Astrocyte (in vitro differentiated cells and primary cell): Measurements from ENCODE around the gene WDR86.

Experiments
- EZH2 ChIP-seq: IDR thresholded peaks from 2 replicates; pipeline ENCODE4 v1.6.1; 2012; ENCODE audit warnings: mild to moderate bottlenecking, low read length, inconsistent platforms; ENCODE audit not compliant: insufficient read depth
- TF ChIP-seq, protein P1 (sequence below): IDR thresholded peaks from 2 replicates; pipeline ENCODE4 v1.5.1; 2011; ENCODE audit warnings: low read depth, mild to moderate bottlenecking, inconsistent platforms, low read length, moderate library complexity; ENCODE audit not compliant: insufficient read depth

DNA sequence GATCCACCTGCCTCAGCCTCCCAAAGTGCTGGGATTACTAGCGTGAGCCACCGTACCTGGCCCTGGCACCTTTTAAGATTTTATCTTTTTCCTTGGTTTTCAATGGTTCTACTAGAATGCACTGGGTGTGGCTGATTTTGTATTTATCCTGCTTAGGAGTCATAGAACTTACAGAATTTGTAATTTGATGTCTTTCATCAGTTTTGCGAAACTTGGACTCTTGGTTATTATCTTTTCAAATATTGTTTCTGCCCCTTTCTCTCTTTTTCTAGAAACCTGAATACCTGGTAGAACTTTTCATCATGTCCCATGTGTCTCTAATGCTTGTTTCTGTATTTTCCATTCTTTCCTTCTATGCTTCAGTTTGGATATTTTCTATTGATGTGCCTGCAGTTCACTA lies 71.0 kb downstream of the WDR86 start:
- TF ChIP-seq EZH2, result no peak
- TF ChIP-seq, protein P1, sequence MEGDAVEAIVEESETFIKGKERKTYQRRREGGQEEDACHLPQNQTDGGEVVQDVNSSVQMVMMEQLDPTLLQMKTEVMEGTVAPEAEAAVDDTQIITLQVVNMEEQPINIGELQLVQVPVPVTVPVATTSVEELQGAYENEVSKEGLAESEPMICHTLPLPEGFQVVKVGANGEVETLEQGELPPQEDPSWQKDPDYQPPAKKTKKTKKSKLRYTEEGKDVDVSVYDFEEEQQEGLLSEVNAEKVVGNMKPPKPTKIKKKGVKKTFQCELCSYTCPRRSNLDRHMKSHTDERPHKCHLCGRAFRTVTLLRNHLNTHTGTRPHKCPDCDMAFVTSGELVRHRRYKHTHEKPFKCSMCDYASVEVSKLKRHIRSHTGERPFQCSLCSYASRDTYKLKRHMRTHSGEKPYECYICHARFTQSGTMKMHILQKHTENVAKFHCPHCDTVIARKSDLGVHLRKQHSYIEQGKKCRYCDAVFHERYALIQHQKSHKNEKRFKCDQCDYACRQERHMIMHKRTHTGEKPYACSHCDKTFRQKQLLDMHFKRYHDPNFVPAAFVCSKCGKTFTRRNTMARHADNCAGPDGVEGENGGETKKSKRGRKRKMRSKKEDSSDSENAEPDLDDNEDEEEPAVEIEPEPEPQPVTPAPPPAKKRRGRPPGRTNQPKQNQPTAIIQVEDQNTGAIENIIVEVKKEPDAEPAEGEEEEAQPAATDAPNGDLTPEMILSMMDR, result no peak
